ENCODE measurements around the gene PTPRD. TPM values are rescaled to one million over a fixed set of nuclear protein-coding genes. Genes with fewer than 3 reads are reported as not detected.

Gene PTPRD
- total RNA-seq, 1 experiment from 2014 or later: 79.4 TPM

GRCh38 chr9:10052916-10053315 lies 559.9 kb downstream of the PTPRD start:
- DNase-seq: no peak
- no peaks in the 10 kb centered on the region for H3K27me3 ChIP-seq
- no peak overlapping the region for H3K4me3 ChIP-seq
- no peaks in the 10 kb centered on the region for H3K4me1 ChIP-seq
- H3K27ac ChIP-seq: no peak overlapping the region
- no peaks in the 10 kb centered on the region for H3K36me3 ChIP-seq
- H3K9me3 ChIP-seq (replicated peaks): no peaks in the 10 kb centered on the region

- H3K4me1 ChIP-seq: no peaks in the 10 kb centered on the region
- H3K27me3 ChIP-seq: no peaks in the 10 kb centered on the region
- H3K4me3 ChIP-seq: no peak overlapping the region
- H3K27ac ChIP-seq: no peak overlapping the region
- H3K36me3 ChIP-seq: no peaks in the 10 kb centered on the region
- peak in 1 of 2 experiments; percentile 6 for DNase-seq
- H3K9me3 ChIP-seq (replicated peaks): no peaks in the 10 kb centered on the region
Observed at GRCh38 chr9:10052181-10052580, 560.6 kb downstream of the PTPRD start.

DNA sequence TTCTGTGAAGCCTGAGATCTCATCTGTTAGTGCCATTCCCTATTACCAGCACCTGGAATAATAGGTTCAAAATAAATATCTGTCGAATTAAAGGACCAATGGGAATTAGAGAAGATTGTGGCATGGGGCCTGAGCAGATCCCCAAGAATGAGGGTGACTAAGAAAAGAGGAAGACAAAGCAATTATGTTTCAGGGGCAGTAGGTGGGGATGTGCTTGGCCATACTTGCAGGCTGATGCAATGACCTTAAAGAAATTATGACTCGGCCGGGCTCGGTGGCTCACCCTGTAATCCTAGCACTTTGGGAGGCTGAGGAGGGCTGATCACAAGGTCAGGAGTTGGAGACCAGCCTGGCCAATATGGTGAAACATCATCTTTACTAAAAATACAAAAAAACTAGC lies 562.8 kb downstream of the PTPRD start:
- no peak for DNase-seq
- H3K9me3 ChIP-seq (replicated peaks): no peaks in the 10 kb centered on the region
- no peak overlapping the region for H3K4me3 ChIP-seq
- H3K36me3 ChIP-seq: no peaks in the 10 kb centered on the region
- H3K4me1 ChIP-seq: no peaks in the 10 kb centered on the region
- no peak overlapping the region for H3K27ac ChIP-seq
- H3K27me3 ChIP-seq: no peaks in the 10 kb centered on the region

DNA sequence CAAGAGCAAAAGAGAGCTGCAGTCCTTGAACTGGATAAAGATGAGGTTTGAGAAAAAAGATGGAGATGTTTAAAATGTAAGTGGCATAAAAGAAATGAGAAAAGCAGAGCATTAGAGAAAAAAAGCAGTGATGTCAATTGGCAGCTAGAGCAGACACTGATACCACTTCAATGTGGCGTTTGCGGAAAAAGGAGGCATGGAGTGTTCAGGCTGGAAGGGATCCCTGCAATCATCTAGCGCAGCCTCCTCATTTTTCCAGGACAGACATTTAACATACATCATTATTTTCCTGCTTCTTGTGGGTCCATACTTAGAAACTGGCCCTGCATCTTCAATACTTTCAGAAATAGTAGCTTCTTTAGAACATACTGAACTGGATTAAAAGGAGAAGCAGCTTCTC lies 563.8 kb downstream of the PTPRD start:
- Histone ChIP-seq H3K36me3 (no peaks in the 10 kb centered on the region), H3K27me3 (no peaks in the 10 kb centered on the region), H3K9me3 (replicated peaks) (no peaks in the 10 kb centered on the region), H3K4me1 (no peaks in the 10 kb centered on the region), H3K27ac (no peak overlapping the region), H3K4me3 (no peak overlapping the region)
- DNase-seq: no peak

DNA sequence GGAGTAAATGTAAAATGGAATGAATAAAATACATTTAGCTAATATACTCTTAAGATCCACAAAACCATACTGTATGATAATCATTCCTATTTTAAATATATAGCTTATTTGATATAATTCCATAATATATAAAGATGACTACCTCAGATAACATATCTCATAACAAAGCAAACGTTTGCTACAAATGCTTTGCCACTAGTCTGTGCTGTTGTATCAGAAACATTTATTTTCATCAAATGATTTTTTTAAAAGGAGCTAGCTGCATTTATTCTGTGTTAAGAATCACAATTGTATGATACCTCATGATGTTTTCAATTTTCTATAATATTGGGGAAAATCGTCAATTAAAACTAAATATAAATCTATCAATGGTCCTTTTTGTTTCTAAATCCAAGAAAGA lies 567.2 kb downstream of the PTPRD start:
- DNase-seq: peak in 1 of 2 experiments; percentile 37
- Histone ChIP-seq H3K4me3 (no peak overlapping the region), H3K36me3 (no peaks in the 10 kb centered on the region), H3K4me1 (peaks cover 14% of the 10 kb centered on the region; the same call in 1 of the 2 replicates), H3K27ac (no peak overlapping the region), H3K9me3 (replicated peaks) (no peaks in the 10 kb centered on the region), H3K27me3 (no peaks in the 10 kb centered on the region)

- Histone ChIP-seq H3K27ac (no peak overlapping the region), H3K36me3 (no peaks in the 10 kb centered on the region), H3K27me3 (no peaks in the 10 kb centered on the region), H3K9me3 (replicated peaks) (no peaks in the 10 kb centered on the region), H3K4me1 (peaks cover 14% of the 10 kb centered on the region; the same call in 1 of the 2 replicates), H3K4me3 (no peak overlapping the region)
- peak in 1 of 2 experiments; percentile 17 for DNase-seq
Observed at GRCh38 chr9:10041726-10042229, 571.0 kb downstream of the PTPRD start.

- H3K4me3 ChIP-seq: no peak overlapping the region
- no peak for DNase-seq
- no peaks in the 10 kb centered on the region for H3K36me3 ChIP-seq
- H3K27ac ChIP-seq: no peak overlapping the region
- peaks cover 4% of the 10 kb centered on the region; the same call in 1 of the 2 replicates for H3K4me1 ChIP-seq
- H3K9me3 ChIP-seq (replicated peaks): 0 out of 2 replicates have a peak, but pooled peaks cover 2% of the 10 kb centered on the region
- no peaks in the 10 kb centered on the region for H3K27me3 ChIP-seq
Observed at GRCh38 chr9:10036095-10036494, 576.7 kb downstream of the PTPRD start.

GRCh38 chr9:10032166-10032565 lies 580.6 kb downstream of the PTPRD start:
- Histone ChIP-seq H3K27ac (no peak overlapping the region), H3K36me3 (no peaks in the 10 kb centered on the region), H3K4me3 (no peak overlapping the region), H3K9me3 (replicated peaks) (0 out of 2 replicates have a peak, but pooled peaks cover 2% of the 10 kb centered on the region), H3K27me3 (no peaks in the 10 kb centered on the region), H3K4me1 (no peaks in the 10 kb centered on the region)
- DNase-seq: no peak

DNA sequence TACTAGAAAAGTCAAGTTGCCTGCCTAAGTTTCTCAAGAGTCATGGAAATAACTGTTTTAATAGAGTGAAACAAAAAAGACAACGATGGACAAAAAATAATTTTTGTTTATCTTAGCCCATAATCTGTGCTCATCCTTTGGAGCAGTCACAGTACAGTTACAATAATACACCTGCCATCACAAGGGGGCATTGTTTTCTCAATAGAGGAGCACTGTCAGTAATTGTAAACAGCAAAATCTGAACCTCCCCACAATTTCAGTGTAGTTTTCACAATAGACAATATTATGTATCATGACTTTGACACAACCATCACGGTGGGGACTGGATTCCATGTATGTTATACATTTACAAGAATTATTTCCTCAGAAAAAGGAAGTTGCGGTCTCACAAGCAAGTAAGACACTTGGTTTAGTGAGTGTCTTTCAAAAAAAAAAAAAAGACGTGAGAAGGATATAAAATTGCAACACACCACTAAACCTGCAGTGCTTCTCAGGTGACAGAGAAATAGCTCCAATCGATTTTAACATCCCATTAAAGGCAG lies 586.3 kb downstream of the PTPRD start:
- Histone ChIP-seq H3K27ac (no peak overlapping the region), H3K27me3 (no peaks in the 10 kb centered on the region), H3K4me3 (no peak overlapping the region), H3K36me3 (no peaks in the 10 kb centered on the region), H3K4me1 (no peaks in the 10 kb centered on the region), H3K9me3 (replicated peaks) (no peaks in the 10 kb centered on the region)
- DNase-seq: no peak

- no peaks in the 10 kb centered on the region for H3K27me3 ChIP-seq
- no peak overlapping the region for H3K27ac ChIP-seq
- no peak overlapping the region for H3K4me3 ChIP-seq
- H3K4me1 ChIP-seq: no peaks in the 10 kb centered on the region
- H3K36me3 ChIP-seq: no peaks in the 10 kb centered on the region
- H3K9me3 ChIP-seq (replicated peaks): no peaks in the 10 kb centered on the region
- DNase-seq: no peak
Observed at GRCh38 chr9:10015755-10016154, 597.0 kb downstream of the PTPRD start.

- H3K27ac ChIP-seq: no peak overlapping the region
- no peaks in the 10 kb centered on the region for H3K27me3 ChIP-seq
- no peak for DNase-seq
- peaks cover 6% of the 10 kb centered on the region for H3K4me1 ChIP-seq
- H3K36me3 ChIP-seq: no peaks in the 10 kb centered on the region
- no peak overlapping the region for H3K4me3 ChIP-seq
- H3K9me3 ChIP-seq (replicated peaks): no peaks in the 10 kb centered on the region
Observed at GRCh38 chr9:10014889-10015288, 597.9 kb downstream of the PTPRD start.

DNA sequence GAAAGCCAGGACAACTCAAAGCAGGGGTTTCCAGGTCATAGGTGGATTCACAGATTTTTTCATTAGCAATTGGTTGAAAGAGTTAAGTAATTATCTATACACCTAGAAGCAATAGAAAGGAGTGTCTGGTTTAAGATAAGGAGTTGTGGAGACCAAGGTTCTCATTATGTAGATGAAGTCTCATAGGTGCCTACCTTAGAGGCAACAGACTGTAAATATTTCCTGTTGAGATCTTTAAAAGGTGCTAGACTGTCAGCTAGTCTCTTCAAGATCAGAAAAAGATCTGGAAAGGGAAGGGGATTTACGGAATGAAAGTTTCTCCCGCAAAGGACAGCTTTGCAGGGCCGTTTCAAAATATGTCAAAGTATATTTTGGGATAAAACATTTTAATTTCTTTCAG lies 603.4 kb downstream of the PTPRD start:
- Histone ChIP-seq H3K36me3 (no peaks in the 10 kb centered on the region), H3K27ac (peak overlapping the region; percentile 89), H3K4me3 (no peak overlapping the region), H3K4me1 (peaks cover 46% of the 10 kb centered on the region), H3K9me3 (replicated peaks) (no peaks in the 10 kb centered on the region), H3K27me3 (no peaks in the 10 kb centered on the region)
- no peak for DNase-seq

- peak; percentile 73 to 85 for DNase-seq
- Histone ChIP-seq H3K9me3 (replicated peaks) (no peaks in the 10 kb centered on the region), H3K4me1 (peaks cover 46% of the 10 kb centered on the region), H3K4me3 (no peak overlapping the region), H3K27ac (peak overlapping the region; percentile 89), H3K27me3 (no peaks in the 10 kb centered on the region), H3K36me3 (no peaks in the 10 kb centered on the region)
Observed at GRCh38 chr9:10008101-10008799, 604.6 kb downstream of the PTPRD start.

GRCh38 chr9:10007356-10007755 lies 605.4 kb downstream of the PTPRD start:
- H3K27me3 ChIP-seq: no peaks in the 10 kb centered on the region
- no peak overlapping the region for H3K4me3 ChIP-seq
- H3K27ac ChIP-seq: peak overlapping the region; percentile 89
- peaks cover 46% of the 10 kb centered on the region for H3K4me1 ChIP-seq
- DNase-seq: peak in 1 of 2 experiments; percentile 70
- no peaks in the 10 kb centered on the region for H3K9me3 ChIP-seq (replicated peaks)
- no peaks in the 10 kb centered on the region for H3K36me3 ChIP-seq

- H3K36me3 ChIP-seq: no peaks in the 10 kb centered on the region
- H3K9me3 ChIP-seq (replicated peaks): no peaks in the 10 kb centered on the region
- peaks cover 43% of the 10 kb centered on the region for H3K4me1 ChIP-seq
- DNase-seq: no peak
- H3K27me3 ChIP-seq: no peaks in the 10 kb centered on the region
- H3K27ac ChIP-seq: 0 out of 2 replicates have a peak overlapping the region, but pooled peaks have one; percentile 15
- H3K4me3 ChIP-seq: no peak overlapping the region
Observed at GRCh38 chr9:10005206-10005605, 607.6 kb downstream of the PTPRD start.
